ENCODE measurements around the gene CEP290.

Gene CEP290

GRCh38 chr12:88063375-88063774, 78.5 kb downstream of the CEP290 start:
- H3K9me2 ChIP-seq (replicated peaks; ENCODE audit: insufficient read depth, low read length) = no peaks in the 10 kb centered on the region
- H3K36me3 ChIP-seq (ENCODE audit: low read length) = peaks cover 11% of the 10 kb centered on the region; the same call in 1 of the 2 replicates
- H3K27me3 ChIP-seq (ENCODE audit: low read length) = no peaks in the 10 kb centered on the region
- H4K20me1 ChIP-seq (ENCODE audit: low read depth, low read length) = no peaks in the 10 kb centered on the region
- no peaks in the 10 kb centered on the region for H3F3A ChIP-seq (ENCODE audit: insufficient read depth)
- no peak overlapping the region for H3K27ac ChIP-seq (ENCODE audit: low read depth, low read length)
- no peaks in the 10 kb centered on the region for H3K79me2 ChIP-seq (ENCODE audit: insufficient read depth, low read length)
- no peak overlapping the region for H3K4me3 ChIP-seq (ENCODE audit: insufficient read depth, low read length, poor library complexity, severe bottlenecking)
- no peaks in the 10 kb centered on the region for H3K9me3 ChIP-seq (ENCODE audit: insufficient read depth, low read length)
- no peak for TF ChIP-seq EZH2phosphoT487 (conservative IDR thresholded peaks at IDR 0.05; ENCODE audit: low read length)
- TF ChIP-seq CTCF (IDR thresholded peaks at IDR 0.05; ENCODE audit: insufficient read depth, low read length, poor library complexity, severe bottlenecking) = no peak
- no peak overlapping the region for H3K9ac ChIP-seq (ENCODE audit: low read length)
- H3K4me2 ChIP-seq (ENCODE audit: low read depth, low read length, poor library complexity, severe bottlenecking) = no peak overlapping the region
- H2AFZ ChIP-seq (ENCODE audit: low read depth, low read length, severe bottlenecking) = no peak overlapping the region

- no peak overlapping the region for H3K4me3 ChIP-seq (ENCODE audit: insufficient read depth, low read length, poor library complexity, severe bottlenecking)
- TF ChIP-seq EZH2phosphoT487 (conservative IDR thresholded peaks at IDR 0.05; ENCODE audit: low read length) (no peak), CTCF (IDR thresholded peaks at IDR 0.05; ENCODE audit: insufficient read depth, low read length, poor library complexity, severe bottlenecking) (no peak)
- no peaks in the 10 kb centered on the region for H3F3A ChIP-seq (ENCODE audit: insufficient read depth)
- H3K9me3 ChIP-seq (ENCODE audit: insufficient read depth, low read length) = no peaks in the 10 kb centered on the region
- H3K79me2 ChIP-seq (ENCODE audit: insufficient read depth, low read length) = no peaks in the 10 kb centered on the region
- no peak overlapping the region for H3K27ac ChIP-seq (ENCODE audit: low read depth, low read length)
- no peaks in the 10 kb centered on the region for H4K20me1 ChIP-seq (ENCODE audit: low read depth, low read length)
- no peak overlapping the region for H3K4me2 ChIP-seq (ENCODE audit: low read depth, low read length, poor library complexity, severe bottlenecking)
- H3K27me3 ChIP-seq (ENCODE audit: low read length) = no peaks in the 10 kb centered on the region
- no peaks in the 10 kb centered on the region for H3K9me2 ChIP-seq (replicated peaks; ENCODE audit: insufficient read depth, low read length)
- peaks cover 7% of the 10 kb centered on the region; the same call in 1 of the 2 replicates for H3K36me3 ChIP-seq (ENCODE audit: low read length)
- no peak overlapping the region for H2AFZ ChIP-seq (ENCODE audit: low read depth, low read length, severe bottlenecking)
- no peak overlapping the region for H3K9ac ChIP-seq (ENCODE audit: low read length)
Measured at GRCh38 chr12:88062474-88062873, 79.4 kb downstream of the CEP290 start.

DNA sequence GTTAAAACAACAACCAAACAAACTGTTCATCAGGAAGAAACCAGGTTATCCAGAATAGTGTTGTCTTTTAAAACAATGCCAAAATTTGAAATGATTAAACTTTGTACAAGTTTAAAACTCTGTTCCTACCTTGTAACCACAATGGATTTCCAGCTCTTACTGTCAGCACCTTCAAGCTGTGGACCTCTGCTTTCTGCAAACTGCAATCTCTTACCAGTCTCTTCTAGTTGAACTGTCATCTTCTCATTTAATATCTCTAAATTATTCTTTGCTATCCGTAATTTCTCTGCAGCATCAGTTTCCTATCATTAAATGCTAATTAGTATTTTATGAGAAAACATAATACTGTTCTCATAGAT, 83.2 kb downstream of the CEP290 start:
- peaks cover 10% of the 10 kb centered on the region; the same call in 1 of the 2 replicates for H3K36me3 ChIP-seq (ENCODE audit: low read length)
- no peaks in the 10 kb centered on the region for H4K20me1 ChIP-seq (ENCODE audit: low read depth, low read length)
- no peak overlapping the region for H3K4me2 ChIP-seq (ENCODE audit: low read depth, low read length, poor library complexity, severe bottlenecking)
- no peak overlapping the region for H2AFZ ChIP-seq (ENCODE audit: low read depth, low read length, severe bottlenecking)
- no peaks in the 10 kb centered on the region for H3K9me2 ChIP-seq (replicated peaks; ENCODE audit: insufficient read depth, low read length)
- TF ChIP-seq EZH2phosphoT487 (conservative IDR thresholded peaks at IDR 0.05; ENCODE audit: low read length) (no peak), CTCF (IDR thresholded peaks at IDR 0.05; ENCODE audit: insufficient read depth, low read length, poor library complexity, severe bottlenecking) (no peak)
- no peak overlapping the region for H3K9ac ChIP-seq (ENCODE audit: low read length)
- no peaks in the 10 kb centered on the region for H3K27me3 ChIP-seq (ENCODE audit: low read length)
- no peak overlapping the region for H3K27ac ChIP-seq (ENCODE audit: low read depth, low read length)
- H3K4me3 ChIP-seq (ENCODE audit: insufficient read depth, low read length, poor library complexity, severe bottlenecking) = no peak overlapping the region
- no peaks in the 10 kb centered on the region for H3K79me2 ChIP-seq (ENCODE audit: insufficient read depth, low read length)
- H3K9me3 ChIP-seq (ENCODE audit: insufficient read depth, low read length) = no peaks in the 10 kb centered on the region
- no peaks in the 10 kb centered on the region for H3F3A ChIP-seq (ENCODE audit: insufficient read depth)
